Dermis microvascular lymphatic vessel endothelial cell (primary cell): ENCODE data around the gene TOM1L2. TPM values are rescaled to one million over a fixed set of nuclear protein-coding genes. Genes with fewer than 3 reads are reported as not detected.

Source experiments
- DNase-seq, 2 donors: peaks; one replicate each; pipeline versions ENCODE4 v3.0.0 to v3.0.0-alpha.2; 2010; ENCODE audit warnings: low read depth in 2 of 2
- total RNA-seq: library from RNA; depleted of rRNA; stranded (reverse); fragments of >200 nt; gene quantifications from 2 replicates; pipeline ENCODE4 v1.2.1, GENCODE V29; 2014

Gene TOM1L2
- total RNA-seq, 1 donor from 2014 or later, result 11.2 TPM

DNA sequence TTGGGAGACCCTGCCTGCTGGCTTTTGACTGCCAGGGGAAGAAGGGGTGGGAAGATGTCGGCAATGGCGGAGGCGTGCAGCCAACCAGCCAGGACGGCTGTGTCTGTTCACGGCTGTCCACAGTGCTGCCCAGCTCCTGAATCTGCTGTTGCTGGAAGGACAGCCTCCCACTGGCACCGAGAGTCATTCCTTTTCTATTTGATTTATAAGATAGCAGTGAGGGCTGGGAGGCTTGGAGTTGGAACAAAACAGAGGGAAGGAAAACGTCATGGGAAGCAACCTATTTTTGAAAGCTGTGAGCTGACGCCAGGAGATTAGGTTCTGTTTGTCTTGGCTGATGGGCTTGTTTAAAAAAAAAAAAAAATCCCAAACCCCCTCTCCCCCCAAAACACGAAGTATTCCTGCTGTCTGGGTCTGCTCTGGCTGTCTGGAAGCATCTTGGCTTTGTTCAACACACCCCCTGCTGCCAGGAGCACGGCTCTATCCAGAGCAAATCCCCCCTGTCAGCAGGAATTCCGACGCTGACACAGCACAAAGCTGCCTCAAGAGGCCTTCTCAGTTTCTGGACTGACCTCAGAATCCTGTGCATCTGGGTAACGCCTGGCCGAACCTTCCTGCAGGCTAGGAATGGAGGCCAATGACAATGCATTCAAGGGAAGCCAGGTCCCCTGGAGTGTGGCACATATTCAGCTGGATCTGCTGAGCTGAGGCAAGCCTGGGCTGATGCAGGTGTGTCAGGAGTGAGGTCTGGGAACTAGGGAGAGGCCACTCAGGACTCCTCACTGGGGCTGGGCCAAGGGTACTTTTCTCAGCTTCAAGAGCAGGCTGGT lies 94.5 kb downstream of the TOM1L2 start:
- peak; percentile 92 to 96 for DNase-seq

DNA sequence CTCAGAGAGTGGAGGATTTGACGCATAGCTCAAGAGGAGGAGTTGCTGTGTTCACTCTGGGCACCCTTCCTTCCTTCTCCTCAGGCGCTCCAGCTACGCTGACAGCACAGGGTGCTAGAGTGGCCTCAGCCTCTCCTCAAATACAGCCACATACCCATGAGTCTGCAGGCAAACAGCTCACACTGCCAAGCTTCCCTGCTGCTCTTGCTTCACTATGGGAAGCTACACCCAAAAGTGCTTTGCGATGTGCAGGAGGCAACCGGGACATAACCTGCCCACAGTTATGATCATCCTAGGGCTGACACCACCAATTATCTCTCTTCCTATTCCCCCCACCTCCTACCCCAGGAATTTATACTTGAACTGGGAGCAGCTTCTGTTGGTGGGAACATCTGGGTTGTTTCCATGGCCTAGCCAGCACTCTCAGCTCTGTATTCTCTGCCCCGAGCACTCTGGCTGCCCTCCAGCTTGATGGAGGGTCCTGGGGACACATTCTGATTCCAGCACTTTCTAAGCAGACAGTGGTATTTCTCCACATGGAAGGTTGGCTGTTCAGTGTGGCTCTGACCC lies 95.2 kb downstream of the TOM1L2 start:
- peak in 1 of 2 donors; percentile 72 for DNase-seq

DNA sequence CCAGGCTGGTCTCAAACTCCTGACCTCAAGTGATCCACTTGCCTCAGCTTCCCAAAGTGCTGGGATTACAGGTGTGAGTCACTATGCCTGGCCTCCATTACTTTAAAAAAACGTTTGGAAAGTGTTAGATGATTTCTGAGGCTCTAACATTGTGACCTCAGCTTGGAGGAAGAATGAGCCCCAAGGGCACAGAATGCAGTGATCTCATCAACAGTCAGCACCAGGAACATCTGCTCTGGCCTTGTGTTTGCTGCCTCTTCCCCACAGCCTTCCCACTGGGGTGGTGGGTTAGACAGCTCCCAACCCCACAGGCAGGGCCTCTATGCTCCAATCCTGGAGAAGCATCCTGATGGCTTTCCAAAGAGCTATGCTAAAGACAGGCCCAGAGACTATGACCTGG lies 97.7 kb downstream of the TOM1L2 start:
- no peak for DNase-seq

DNA sequence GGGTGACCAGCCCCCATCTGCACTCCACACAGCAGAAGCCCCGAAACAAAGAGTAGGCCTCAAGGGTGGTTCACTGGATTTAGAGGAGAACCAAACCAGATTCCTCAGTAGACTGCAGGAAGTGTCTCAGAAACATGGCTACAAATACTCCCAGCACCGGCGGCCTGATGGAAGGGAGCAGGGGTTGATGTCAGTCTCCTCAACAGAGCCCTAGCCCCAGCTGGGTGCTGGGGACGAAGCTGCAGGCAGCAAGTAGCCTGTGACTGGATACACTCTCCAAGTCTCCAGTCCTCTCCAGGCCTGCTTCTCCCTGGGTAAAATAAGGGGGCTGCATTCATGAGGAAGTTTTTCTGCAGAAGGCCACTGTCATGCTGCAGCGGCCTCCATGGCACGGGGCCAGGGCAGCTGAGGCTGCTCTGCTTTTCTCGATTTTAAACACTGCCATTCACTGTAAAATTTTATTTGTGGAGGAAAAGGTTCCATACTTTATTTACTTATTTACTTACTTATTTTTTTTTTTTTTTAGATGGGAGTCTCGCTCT lies 98.7 kb downstream of the TOM1L2 start:
- no peak for DNase-seq

DNA sequence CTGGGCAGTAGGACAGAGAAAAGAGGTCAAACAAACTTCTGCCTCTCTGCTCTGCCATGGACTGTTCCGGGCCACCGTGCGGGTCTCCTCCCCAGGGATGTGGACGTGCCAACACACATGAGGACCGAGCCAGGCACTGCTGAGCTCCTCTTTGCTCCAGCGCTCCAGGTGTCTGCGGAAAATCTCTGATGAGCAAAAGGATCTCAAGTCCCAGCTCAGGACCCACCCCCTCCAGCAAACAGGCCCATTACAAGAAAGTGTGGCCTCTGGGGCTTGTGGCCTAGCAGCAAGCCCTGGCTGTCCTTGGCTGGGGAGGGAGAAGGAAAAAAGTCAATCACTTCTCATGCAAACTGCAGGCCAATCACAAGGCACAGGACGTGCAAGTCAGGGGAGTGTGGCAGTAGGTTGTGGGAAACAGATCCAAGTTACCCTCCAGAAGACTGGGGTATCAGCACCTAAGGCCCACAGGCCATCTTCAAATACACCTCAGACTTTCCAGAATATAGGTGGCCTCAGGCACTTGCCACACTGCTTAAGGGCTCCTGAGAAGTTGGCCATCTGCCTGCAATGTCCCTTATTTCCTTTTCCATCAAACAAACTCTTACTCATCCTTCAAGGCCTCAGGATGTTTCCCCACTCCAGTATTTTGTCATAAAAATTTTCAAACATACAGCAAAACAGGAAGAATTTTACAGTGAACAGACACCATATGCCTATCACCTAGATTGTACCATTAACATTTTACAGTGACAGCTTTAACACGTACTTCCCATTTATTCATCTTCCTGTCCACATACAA lies 99.5 kb downstream of the TOM1L2 start:
- DNase-seq, result no peak

DNA sequence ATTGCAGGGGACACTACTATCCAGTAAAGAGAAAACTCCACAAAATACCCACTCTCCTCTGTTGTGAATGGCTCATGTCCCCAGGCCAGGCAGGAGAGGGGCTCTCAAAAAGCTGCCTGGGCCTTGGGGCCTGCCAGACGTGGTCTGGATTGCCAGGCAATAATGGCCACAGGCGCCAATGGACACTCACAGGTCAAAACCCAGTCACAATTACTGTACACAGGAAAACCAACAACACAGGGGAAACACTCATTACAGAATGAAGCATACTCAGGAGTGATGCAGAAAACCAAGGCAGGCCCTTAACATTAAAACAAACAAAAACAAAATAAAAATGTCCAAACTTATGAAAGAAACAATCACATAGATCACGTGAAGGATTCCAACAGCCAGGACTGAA lies 100.3 kb downstream of the TOM1L2 start:
- peak in 1 of 2 donors; percentile 34 for DNase-seq

DNA sequence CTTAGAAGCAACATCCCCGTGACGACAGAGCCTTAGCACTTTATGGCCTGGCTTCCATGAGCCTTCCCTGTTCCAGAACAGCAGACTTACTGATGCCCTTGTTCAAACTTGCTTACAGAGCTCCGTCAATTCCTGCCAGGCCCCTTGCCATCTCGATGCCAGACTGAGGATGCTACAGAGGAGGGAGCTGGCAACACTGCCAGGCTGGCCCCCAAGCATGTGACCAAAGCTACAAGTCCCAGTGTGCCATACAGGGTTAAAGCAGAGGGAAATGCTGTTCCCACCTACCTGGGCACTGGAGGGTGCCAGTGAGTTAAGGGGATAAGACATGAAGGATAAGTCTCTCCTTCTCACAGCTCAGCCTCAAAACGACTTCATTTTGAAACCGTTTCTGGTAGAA lies 102.0 kb downstream of the TOM1L2 start:
- DNase-seq, result no peak

DNA sequence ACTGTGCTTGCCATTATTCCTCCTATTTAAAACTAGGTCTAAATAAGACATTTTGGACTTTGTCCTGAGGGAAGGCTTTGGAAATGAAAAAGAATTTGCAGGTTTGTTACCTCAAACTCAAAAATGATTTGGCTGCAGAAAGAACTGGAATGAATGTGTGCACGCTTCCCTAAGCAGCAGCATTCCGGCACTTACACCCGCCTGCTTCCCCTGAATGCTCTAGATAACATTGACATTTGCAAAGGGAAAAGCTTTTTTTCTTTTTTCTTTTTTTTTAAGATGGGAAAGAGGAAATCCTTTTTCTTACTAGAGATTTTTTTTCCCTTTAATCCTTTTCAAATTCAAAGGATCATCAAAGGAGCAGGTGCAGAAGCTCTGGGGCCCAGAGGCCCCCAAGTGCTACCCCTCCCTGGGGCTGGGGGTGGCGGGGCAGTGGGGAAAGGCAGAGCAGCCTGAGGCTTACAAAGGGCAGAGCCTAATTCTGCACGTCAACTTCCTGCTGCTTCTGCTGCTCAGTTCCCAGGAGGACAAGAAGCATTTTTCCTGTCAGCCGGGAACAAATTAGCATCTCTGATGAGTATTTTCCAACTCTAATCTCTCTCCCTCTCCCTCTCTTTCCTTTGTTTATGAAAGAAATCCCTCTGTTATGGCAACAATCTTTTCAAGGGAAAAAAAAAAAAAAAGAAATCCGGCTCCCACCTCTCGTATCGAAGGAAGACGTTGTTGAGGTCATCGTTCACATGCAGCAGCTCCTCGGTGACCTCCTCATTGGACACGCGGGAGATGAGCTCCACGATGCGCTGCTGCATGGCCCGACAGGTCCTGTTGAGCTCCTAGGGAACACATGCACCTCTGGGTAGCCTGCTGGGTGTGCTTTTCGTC lies 103.3 kb downstream of the TOM1L2 start:
- peak; percentile 69 to 75 for DNase-seq

DNA sequence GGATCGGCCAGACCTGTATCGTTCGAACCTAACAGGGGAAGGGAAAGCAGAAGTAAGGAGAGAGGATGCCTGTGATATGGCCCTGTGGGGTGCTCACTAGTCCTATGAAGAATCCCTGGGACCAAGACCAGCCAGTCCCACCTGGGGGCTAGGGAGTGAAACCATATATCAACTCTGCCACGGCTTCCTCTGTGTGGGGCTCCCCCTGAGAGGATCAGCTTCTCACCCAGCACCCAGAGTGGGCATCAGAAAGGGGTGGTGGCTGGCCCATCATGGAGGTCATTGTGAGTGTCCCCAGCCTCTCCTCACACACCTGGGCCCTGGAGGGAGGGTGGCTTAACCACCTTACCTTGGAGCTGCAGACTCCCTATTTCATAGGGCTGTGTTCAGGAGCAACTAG lies 105.3 kb downstream of the TOM1L2 start:
- no peak for DNase-seq

DNA sequence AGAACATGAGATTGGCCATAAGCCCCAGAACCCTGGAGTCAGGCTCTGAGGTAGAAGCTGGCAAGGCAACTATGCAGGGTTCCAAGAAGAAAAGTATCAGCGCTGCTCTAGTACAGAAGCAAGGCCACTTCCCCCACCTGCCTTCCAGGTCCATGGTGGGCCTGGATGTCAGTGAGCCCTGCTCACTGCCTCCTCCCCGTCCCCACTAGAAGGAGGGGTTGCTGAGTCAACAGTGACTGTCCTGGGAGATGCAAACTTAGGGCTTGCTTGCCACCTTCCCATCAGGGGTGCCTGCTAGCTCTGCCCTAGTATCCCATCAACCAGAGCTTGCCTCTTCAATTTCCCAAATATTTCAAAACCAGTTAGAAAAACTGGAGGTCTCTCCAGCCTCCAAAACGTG lies 105.8 kb downstream of the TOM1L2 start:
- DNase-seq, result no peak

DNA sequence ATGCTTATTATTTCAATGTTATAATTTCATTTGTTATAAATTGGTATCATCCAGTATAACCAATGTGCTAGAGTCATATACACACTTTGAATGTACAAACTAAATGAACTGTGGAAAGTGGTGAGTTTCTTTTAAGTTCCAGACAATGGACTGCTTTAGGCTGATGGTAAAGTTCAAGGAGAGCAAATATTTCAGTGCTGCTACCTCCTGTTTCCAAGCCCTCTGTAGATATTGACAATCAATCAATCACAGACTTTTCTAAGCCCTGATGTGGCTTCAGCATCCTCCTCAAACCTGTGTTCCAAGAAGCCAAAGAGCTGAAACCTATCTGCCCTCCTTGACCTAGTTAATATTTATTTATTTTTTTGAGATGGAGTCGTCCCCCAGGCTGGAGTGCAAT lies 107.2 kb downstream of the TOM1L2 start:
- no peak for DNase-seq

DNA sequence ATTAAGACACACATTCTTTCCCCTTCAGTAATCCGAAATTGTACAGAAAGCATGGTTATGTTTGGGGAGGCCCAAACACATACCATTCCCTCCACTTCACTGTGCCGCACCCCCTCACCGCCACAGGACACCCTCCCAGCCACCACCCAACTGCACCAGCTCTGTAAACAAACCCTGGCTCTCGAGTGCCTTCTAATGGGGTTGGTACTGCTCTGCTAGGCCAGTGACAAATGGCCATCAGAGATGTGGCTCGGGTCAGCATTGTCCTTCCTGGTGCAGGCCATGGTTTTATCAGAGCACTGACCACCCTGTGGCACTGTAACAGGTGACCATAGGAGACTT lies 111.5 kb downstream of the TOM1L2 start:
- no peak for DNase-seq

DNA sequence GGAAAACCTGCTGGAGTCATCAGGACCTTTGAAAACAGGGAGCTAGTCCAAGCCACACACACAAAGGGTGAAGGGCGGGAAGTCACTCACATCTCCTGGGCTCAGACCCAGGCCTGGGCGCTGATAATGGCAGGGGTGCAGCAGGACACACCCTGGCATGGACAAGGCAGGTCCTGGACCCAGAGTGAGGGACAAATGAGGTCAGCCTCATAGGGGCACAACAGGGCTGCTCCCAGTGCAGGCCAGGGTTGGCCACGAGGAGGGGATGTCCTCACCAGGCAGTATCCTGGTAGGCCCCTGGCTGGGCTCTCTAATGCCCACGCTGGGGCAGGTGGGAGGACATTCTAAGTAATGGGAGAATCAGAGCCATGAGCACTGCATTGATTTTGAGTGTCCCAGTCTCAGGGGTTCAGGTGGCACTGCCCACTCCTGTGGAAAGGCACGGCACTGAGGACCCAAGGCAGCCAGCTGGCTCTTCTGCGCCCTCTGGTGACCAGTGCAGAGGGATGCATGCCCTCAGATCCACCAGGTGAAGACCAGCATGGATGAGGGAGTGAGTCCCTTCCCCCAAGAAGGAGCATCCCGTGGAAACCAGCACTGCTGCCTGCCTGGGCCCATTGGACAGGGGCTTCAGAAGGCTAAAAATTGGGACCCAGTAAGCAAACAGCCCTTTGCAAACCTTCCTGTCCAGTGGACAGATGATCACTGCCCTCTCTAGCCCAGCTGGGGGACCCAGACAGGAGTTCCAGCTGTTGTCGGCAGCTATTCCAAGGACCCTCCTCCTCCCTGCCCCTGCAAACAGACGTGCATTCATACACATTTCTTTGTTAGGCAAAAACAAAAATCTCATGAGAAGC lies 112.1 kb downstream of the TOM1L2 start:
- DNase-seq, result peak in 1 of 2 donors; percentile 62

DNA sequence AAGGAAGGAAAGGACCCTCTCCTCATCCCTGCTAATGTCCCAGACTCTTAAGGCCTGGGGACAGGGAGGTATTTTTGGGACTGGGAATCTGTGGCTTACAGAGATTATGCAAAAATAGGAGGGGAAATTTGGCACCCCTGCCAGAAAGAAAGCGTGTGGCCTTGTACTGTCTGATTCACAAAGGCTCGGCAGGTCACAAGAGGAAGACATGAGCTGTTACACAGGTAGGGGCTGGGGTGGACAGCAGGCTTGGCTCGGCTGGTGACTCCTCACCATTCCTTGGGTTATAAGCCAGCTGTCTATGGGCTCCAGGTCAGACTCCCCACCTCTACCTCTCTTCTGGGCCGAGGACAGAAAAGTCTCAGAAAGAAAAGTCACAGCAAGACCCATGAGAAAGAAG lies 114.7 kb downstream of the TOM1L2 start:
- DNase-seq, result no peak

DNA sequence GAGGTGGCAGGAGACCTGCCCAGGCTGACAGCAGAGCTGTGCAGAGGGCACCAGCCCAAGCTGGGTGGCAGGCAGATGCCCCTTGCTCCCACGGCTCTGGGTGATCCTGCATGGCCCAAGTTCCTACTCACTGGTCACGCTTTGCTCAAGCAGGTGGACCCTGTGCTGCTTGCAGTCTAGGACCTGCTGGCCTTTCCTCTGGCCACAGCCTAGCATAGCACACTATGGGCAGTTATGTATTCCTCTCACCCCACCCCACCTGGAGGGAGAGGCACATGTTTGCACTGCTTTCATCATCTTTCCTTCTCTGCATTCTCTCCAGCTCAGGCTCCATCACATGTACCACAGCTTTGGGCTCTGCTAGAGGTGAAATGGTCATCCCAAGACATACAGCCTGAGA lies 115.8 kb downstream of the TOM1L2 start:
- no peak for DNase-seq

DNA sequence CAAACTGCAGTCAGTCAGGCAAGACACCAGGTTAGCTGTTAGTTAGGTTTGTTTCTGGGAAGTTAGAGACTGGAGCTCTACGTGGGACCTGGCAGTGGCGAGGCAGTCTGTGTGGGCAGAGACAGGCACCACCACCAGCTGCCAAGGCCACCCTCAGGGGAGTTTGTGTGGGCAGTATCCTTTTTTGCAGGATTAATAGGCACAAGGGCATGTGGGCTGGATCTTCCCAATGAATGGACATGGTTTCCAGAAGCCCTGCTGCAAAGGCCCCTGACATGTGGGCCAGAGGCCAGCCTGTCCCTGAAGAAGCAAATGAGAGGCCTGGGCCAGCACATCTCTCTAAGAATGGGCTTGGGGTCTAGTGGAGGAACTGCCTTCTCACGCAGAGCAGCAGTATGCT lies 116.2 kb downstream of the TOM1L2 start:
- DNase-seq, result no peak

DNA sequence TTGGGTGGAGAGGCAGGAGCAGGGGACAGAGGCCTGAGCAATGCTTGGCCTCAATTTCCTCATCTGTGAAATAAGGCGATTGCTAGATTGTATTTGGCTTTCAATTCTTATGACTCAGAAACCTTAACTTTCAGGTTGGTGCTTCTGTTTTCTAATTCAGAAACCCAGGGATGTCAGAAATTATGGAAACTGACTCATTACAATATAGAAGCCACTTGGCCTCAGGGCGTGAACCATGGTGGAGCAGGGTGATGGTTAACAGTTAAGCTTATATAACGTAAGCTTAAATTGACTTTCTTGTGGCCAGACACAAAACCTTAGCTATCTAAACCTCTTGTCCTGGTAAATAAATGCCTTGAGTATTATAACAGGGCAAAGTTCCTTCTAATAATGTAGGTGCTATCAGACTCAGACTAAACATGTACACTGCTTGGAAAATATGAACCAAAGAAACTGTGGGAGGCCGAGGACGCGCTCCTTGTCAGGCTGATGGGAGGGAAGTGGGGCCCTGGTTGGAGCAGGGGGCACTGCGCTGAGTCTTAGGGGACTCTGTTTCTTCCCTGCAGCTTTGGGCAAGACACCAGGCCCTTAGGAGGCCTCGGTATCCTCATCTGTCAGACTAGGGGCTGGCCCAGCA lies 118.3 kb downstream of the TOM1L2 start:
- no peak for DNase-seq

DNA sequence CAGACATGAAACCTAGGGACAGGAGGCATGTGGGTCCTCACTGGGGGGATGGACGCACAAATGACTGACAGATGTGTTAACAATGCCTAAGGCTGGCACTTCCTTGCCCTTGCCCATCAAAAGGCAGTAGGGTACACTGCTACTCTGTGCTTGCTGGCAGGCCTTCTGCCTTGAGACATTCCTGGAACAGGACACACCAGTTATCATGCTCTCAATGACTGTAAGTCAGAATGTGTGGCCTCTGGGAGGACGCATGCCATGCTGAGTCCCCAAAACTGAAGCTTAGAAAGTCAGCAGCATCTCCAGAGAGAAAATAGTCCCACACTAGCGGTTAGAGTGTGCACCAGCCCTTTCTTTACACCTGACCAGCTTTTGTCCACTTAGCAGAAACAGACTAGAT lies 119.3 kb downstream of the TOM1L2 start:
- no peak for DNase-seq

DNA sequence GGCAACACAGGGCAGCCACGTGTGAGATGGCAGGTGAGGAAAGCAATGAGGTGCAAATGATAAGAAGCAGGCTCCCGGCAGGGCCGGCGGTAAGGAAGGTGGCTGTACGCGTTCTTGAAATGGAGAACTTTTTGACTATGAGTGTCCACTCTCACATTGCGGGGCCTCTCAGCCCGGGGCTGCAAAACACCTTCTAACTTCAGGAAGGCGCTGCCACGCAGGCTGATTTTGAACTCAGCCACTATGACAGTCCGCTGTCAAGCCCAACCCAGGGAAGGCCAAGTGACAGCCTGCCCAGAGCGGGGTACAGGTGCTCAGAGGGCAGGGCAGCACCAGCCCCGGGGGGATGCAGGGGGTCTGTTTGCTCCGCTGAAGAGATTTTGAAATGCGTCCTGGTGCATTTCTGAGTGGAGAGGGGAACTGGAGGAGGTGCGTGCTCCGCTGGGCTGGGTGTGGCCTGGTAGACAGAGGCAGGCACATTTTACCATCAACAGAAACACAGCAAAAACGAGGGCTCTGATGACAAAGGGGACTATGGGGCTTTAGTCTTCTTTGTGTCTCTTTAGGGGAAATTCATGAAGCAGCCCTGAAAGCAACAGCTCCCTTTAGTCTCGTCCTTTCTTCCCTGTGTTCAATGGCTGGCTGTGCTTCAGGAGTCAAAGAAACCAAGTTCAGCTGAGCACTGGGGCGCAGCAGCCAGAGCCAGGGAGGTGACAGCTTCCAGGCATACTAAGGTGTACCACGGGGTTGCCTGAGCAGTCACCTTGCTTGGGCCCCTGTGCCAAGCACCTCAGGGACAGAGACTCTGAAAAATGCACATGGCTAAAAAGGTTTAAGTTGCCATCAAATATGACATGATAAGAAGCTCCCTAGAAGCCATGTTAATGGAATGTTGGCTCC lies 120.8 kb downstream of the TOM1L2 start:
- no peak for DNase-seq
